NK-92 (cell line): ENCODE measurements around the gene SCG2.
"Not testable (repeated sequence)": the region's sequence is repeated elsewhere in the genome, so short reads cannot be mapped to it uniquely, and the experiment has no call there.

Experiments used
- DNase-seq: peaks from one replicate; lab custom pipeline; 2025; ENCODE audit not compliant: unreplicated experiment; lab: John Stamatoyannopoulos, UW

The SCG2 gene

DNA sequence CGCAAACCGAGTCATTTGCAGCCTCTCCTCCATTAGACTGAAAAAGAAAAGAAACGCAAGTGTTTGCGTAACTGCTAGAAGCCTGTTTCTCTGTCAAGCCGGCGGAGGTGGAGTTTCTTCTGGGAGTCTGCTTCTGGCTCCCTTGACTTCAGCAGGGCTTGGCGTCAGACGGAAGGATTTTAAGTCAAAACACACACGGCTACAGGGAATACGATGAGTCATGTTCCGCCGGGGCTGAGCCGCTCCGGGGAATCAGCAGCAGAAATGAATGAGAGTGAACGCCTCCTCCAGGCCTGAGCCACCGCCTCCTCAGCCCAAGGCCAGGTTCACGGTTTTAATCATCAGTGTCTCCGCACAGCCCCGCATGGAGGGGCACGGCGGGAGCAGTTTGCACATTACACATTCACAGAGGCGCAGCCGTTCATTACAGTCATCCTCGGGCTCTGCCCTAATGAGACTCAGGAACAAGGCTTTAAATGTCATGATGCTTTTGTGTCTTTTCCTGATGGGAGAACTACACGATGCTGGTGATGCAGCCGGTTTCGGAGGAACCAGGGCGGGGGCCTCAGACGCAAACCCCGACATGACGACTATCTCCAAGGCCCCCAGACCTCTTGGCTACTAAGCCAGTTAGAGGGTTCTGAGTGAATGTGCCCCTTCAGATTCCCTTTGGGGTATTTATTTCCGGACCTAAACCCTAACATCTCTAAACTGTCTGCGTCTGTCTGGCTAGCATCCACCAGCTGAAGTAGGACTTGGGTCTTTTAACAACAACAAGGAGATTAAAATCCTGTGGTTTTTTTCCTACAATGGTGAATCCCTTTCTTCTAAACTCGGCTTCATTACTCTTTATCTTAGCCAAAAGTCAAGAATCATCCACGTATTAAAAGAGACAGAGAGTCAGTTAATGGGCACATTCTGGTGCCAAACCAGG, 11.1 kb upstream of the SCG2 start:
- DNase-seq: no peak

DNA sequence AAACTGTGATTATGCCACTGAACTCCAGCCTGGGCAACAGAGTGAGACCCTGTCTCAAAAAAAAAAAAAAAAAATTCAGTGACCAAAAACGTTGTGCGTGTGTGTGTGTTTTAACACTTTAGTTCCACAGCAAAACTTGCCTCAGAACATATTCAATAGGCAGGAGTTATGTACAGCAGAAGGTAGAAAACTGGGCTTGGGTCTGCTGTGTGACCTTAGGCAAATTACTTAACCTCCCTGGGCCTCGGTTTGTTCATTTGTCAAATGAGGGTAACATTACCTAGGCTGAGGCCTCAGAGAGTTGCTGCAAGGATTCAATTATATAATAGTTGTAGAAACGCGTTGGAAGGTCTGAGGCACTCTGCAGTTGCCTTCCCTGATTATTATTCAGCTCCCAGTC, 10.3 kb upstream of the SCG2 start:
- no peak for DNase-seq

DNA sequence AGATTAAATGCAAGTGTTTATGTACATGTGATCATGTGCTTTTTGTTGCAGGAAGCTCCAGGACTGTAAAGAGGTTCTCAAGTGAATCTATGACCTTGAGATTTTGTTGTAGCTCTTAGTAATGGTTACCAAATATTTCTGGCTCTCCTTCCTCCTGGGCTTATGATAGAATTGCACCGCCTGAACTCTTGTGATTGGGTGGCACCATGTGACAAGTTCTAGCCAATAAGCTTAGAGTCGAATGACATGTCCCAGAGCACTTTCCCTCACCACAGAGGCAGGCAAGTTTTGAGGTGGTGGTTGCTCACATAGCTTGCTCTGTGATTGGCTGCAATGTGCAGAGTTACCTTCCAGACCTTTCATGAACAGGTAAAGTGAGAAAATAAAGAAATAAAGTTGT, 8.9 kb upstream of the SCG2 start:
- DNase-seq: no peak

DNA sequence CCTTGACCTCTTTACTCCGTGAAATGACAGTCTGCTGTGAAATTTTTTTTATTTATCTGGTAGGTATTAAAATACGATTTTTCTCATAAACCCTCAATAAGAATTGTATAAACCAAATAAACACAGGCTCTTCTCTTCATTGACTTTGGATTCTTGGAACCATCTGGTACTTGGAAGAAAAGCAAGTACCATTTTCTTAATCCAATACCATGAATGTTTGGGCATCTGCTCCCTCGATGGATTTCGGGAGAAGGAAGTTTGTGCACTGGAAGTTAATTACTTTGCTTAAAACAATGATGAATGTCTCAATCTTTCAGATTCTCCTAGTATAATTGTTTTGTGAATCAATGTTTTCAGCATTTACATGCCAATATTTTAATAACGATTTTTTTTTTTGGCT, 5.3 kb upstream of the SCG2 start:
- no peak for DNase-seq

DNA sequence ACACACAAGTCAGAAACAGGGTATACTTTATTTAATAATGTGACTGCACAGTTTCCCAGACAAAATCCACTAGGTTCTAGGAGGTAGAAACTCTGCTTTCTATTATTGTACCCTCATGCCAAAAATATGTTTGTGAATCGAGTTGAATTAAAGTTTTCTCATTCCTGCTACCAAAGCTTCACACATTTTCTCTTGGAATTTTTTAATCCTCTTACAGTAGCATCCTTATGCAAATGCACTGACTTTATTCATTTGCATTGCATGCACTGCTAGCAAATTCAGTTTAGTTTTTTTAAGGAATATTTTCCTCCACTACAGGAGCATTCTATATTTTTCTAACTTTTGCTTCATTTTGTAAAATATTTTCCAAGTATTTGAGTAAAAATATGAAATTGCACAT, 4.8 kb upstream of the SCG2 start:
- DNase-seq: no peak

DNA sequence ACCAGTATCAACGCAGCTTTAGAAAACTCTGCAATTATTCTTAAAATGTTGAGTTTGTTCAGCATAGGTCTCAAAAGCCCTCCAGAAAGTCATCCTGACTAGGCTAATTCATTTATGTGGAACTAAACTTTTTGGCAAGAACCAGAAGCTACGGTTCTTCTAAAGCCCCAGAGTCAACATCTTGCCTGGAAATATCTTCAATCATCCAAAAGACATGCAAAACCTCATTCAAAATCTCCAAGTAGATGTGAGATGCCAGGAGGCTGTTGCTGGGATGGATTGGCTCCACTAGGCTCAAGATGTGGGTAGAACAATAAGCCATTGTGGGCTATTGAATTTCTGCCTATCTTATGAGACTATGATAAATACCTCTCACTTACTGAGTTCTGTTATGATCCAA, 2.1 kb upstream of the SCG2 start:
- no peak for DNase-seq

DNA sequence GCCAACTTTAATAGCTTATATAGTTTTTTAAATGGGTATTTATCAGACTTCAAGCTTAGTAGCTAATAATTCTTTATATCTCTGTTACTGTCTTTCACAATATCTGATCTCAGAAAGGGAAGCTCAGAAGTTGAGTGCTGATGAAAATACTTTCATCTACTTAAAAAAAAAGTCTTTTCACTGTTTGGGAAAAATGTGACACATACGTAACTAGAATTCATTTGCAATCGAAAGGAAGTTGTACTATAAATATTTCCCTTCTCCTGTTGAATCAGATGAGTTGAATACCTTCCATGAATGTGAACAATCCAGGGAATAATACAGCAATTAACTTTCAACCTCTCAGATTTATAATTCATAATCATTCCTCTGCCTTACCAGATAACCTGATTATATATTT, 811 bp upstream of the SCG2 start:
- DNase-seq: no peak

DNA sequence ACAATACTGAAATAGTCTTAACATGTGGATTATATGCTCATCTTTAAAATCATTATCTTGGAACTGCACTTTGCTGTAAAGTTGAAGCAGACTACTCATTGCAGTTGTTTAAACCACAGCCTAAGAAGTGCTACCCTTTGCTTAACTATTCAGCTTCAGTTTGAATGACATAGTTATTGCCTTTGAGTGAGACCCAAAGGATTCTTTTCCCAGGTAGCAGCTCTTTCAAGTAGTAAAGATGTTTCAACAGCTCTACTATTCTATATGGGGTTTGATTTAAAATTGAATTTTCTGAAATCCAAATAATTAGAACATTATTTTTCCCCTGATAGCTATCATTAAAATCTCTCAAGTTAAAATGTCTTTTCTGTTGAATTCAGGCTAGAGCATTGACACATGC, 1.1 kb downstream of the SCG2 start:
- no peak for DNase-seq

DNA sequence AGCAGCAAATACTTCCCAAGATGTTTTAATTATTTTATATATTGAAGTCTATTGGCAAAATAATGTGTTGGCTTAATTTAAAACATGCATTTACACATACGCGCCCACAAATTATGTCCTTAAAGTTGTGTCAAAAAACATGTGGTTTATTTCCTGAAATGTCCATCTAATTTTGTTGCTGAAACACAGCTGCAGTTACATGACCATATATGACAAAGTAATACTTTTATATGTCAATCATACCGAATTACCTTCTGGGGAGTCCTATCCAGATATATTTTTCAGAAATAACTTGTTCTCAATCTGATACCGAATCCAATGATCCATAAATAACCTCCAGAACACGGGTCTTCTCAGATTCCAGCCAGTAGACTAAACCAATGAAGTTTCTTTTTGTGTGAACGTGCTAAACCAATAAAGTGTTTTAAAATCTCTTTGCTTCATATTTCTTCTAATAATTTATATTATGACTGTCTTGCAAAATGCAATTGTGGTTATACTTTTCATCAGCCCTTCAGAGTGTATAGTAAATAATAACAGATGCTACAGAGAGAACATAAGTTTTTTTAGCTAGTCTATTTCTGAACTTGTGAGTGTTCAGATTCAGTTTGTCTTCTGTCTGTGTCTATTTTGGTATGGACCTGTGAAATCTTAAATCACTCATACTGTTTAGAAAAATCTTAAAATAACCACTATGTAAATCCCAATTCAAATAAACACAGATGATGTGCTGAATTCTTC, 2.4 kb downstream of the SCG2 start:
- DNase-seq: no peak

DNA sequence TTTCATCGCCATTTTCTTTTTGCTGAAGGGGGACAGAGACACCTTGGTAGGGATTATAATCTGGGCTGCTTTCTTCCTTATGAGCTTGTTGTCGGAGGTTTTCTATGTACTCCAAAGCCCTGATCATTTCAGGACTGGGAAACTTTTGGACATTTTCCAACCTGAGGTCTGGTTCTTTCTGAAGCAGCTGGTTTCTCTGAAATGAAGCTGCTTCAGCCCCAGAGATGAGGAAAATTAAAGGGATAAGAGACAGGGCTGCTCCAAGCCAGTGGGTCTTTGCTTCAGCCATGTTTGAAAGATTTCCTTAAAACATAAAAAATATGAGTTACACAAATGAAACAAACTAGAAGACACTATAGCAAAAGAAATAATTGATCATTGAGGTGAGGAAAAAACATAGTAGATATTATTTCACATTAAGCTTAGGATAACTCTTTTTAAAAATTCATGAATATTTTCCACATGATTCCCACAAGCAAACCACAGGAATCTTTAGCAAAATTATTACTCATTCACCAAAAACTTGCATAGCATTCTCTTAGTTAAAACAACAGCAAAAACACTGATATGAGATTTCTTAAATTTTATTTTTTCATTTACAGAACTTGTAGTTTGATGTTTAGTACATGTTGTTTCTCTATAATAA, 3.0 kb downstream of the SCG2 start:
- DNase-seq: no peak

DNA sequence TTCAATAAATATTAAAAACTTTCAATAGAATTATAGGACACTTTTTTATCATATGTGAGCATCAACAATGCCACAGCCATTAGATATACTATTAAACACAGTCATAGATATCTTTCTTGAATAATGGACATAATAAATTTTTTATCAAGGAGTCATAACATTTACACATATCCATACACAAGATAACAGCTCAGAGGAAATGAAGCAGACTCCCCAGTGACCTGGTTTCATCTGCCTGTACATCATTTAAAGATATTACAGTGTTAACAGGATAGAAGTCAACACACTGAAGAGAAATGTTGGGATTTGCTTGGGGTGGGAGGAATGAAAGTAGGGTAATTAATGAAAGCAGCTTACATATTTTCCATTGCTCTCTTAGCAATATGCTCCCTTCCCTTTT, 5.1 kb downstream of the SCG2 start:
- no peak for DNase-seq

DNA sequence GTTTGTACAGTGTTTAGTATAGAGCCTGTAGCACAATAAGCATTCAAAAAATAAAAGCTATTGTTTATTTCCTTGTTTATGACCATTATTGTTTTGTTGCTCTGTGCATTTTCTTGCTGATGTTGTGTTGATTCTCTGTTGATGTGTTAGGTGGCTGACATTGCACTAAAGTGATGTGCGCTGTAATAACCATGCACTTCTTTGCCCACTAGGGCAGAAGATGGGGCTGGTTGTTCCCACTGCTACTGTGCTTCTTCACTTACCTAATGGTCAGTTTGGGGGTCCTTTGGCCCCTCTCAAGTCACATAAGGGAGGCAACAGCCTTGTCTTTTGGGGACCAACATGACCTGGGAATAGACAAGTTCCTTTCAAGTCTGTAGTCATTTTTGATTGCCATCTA, 6.0 kb downstream of the SCG2 start:
- DNase-seq: no peak

DNA sequence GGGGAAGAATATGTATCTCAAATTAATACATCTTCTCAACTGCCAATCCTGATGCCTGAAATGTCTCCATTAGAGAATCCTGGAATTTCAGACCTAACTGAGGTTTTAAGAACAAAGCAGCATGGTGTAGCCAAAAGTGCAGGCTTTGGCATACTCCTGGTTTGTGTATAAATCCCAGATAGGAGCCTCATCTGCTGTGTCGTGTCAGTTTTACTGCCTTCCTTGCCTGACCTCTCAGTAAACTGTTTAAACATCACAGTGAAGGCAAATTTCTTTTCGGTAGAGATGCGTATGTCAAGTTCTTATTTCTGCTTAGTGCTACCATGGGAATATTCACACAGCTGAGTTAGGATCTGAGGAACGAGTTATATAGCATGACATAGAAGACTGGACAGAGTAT, 7.3 kb downstream of the SCG2 start:
- no peak for DNase-seq

DNA sequence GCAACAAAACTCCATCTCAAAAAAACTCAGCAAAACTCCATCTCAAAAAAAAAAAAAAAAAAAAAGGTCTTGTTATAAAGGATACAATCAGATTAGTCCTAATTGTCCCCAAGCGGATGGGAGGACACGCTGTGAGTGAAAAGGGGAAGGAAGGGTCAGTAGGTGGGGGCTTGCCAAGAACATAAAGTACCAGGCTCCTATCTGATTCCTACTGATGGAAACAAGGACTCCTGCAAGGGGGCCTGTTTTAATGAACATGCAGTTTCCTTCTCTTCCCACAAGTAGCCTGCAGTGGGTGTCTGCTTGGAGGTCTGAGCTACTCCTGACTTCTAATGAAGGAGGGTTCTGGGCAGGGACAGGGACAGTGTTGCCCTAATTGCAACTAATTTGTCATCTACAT, 7.9 kb downstream of the SCG2 start:
- DNase-seq: no peak

DNA sequence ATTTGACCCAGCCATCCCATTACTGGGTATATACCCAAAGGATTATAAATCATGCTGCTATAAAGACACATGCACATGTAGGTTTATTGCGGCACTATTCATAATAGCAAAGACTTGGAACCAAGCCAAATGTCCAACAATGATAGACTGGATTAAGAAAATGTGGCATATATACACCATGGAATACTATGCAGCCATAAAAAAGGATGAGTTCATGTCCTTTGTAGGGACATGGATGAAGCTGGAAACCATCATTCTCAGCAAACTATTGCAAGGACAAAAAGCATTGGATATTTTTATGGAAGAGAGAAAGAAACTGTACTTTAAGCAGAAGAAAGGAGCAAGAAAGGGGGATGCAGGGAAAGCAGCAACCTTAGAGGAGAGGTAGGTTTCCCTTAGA, 9.5 kb downstream of the SCG2 start:
- not testable (repeated sequence) for DNase-seq

DNA sequence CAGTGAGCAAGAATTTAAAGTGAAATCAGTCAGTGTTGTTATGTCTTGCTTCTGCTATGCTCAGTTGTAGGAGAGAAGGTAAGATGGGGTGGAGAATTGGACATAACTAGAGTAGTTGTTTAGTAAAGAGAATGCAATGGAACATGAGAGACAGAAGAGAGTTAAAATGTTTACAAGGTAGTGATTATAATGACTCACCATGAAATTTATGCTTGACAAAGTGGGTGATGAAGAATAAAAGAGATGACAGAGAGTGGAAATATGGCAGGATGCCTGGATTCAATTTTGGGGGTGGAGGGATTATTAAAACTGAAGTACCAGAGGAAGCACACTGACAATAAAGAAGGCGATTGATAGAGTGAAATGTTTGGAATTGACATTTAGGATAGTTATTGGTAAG, 10.6 kb downstream of the SCG2 start:
- no peak for DNase-seq

DNA sequence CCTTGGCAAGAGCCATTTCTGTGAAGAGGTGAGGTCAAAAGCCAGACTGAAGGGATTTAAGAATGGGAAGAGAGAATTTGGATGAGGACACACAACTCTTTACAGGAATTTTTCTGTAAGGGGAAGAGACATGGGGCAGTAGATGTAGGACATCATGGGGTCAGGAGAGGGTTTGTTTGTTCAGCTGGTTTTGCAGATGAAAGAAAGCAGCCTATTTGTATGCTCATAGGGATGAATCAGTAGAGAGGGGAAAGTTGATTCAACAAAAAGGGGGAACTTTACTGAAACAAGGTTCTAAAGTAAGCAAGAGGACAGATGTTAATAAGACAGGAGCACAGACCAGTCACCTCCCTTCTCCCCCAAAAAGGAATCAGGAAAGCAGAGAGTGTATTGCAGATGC, 11.2 kb downstream of the SCG2 start:
- DNase-seq: no peak

DNA sequence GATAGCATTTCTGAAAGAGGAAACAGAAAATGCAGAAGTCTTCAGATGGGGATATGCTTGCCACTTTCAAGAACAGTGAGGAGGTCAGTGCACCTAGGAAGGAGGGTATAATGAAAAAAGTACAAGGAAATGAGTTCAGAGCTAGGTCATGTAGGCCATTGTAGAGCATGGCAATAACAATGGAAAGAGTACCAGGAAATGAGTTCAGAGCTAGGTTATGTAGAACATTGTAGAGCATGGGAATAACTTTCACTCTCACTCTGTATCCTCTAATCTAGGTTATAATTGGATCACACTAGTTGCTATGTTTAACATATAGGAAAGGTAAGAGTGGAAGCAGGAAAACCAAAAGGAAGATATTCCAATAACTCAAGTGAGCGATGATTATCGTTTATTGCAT, 12.3 kb downstream of the SCG2 start:
- no peak for DNase-seq

DNA sequence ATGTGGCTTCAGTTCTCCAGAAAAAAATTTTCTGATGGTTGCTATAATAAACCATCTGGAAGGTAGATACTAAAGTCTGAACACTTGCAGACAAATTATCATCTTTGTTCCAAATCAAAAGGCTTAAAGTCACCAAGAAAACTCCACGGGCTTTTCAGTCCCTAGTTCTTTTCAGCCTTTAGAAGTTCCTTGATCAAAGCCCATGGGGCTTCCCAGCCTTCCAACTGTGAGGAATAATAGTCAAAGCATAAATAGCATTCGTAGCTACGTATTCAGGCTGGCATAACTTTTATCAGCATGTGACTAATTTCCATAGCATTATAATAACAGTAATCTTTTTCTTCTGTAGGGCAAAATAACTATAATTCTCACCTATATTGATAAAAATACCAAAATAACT, 13.9 kb downstream of the SCG2 start:
- DNase-seq: no peak

DNA sequence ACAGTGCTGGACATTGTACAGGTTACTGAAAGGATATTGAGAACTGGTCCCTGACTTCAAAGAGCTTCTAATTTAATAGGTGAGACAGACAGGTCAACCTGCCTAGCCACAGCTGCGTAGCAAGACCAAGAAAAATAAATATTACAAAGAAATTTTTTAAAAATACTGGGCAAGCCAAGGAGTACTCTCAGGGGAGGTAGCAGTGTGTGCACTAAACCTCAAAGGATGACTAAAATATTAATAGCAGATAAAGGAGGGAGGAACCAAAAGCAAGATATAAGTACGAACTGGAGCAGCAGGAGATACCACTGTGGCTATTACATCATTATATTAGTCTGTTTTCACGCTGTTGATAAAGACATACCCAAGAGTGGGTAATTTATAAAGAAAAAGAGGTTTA, 14.9 kb downstream of the SCG2 start:
- DNase-seq: no peak

DNA sequence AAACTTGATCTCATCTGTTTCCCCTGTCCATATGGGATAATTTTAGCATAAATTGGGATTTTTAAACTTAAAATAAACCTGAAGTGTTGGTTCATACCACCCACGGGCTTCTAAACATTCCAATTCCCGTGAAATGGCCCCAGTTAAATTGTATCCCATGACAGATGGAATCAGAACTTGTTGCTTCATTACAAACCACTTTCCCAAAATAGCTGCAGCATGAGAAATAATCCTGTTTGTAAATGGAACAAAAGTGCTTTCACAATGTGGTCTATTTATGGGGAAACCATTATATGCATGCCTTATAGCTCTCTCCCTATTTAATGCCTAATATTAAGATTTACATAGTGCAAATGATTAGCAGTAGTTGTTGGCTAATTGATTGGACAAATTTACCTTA, 15.9 kb downstream of the SCG2 start:
- DNase-seq: no peak

DNA sequence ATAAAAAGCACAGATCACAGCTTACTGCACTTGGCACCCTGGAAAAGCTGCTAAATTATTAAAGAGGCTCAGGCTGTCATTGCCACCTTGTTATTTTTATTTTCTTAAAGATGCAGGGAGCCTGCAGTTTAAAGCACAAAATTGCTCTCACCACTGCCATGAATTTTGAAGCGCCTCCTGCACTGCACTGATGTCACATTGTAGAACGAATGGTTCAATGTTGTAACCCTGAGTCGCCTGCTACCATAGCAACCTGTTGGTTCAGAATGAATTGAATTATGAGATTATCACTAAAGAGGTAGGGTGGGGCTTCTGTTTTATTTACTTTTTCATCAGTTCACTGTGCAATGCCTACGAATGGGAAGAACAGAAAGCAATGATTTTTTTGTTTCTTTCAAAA, 16.5 kb downstream of the SCG2 start:
- no peak for DNase-seq
